Upper lobe of left lung (tissue), 6 donors: ENCODE data around the gene CENPQ. TPM values are rescaled to one million over a fixed set of nuclear protein-coding genes. Genes with fewer than 3 reads are reported as not detected.

ENCODE experiments used
- ATAC-seq, 2 donors: fragments of 200-7000 bp; cut with Tn5 transposase; one replicate each; pipeline ENCODE4 v1.9.1; 2022; ENCODE audit warnings: mild to moderate bottlenecking in 2 of 2, moderate library complexity in 2 of 2; ENCODE audit not compliant: low FRiP score in 2 of 2
- DNase-seq, 2 donors: peaks; one replicate each; pipeline ENCODE4 v3.0.0-alpha.2; 2019 to 2020
- H3K27ac ChIP-seq, 4 donors: fragments of 200-600 bp; sonication (generic); one replicate each; pipeline ENCODE4 v1.5.1; 2016 to 2019
- H3K27me3 ChIP-seq, 4 donors: fragments of 200-600 bp; sonication (generic); one replicate each; pipeline ENCODE4 v1.5.1; 2017 to 2019
- H3K36me3 ChIP-seq, 4 donors: fragments of 200-600 bp; sonication (generic); one replicate each; pipeline ENCODE4 v1.5.1; 2016 to 2019
- H3K4me1 ChIP-seq, 4 donors: fragments of 200-600 bp; sonication (generic); one replicate each; pipeline ENCODE4 v1.5.1; 2018 to 2019
- H3K4me3 ChIP-seq, 4 donors: fragments of 200-600 bp; sonication (generic); one replicate each; pipeline ENCODE4 v1.5.1; 2017 to 2019; ENCODE audit warnings: mild to moderate bottlenecking in 2 of 4, moderate library complexity in 1 of 4
- H3K9me3 ChIP-seq, 4 donors: fragments of 200-600 bp; sonication (generic); one replicate each; pipeline ENCODE4 v1.5.1; 2018 to 2019
- EP300 ChIP-seq, 4 donors: sonication (generic); formaldehyde crosslinking; IDR thresholded peaks; one replicate each; pipeline ENCODE4 v1.5.1; 2017; ENCODE audit warnings: antibody characterized with exemption in 4 of 4, control low read depth in 2 of 4
- POLR2A ChIP-seq, 4 donors: fragments of 450-650 bp; IDR thresholded peaks; one replicate each; pipeline ENCODE4 v1.5.1; 2016 to 2017; ENCODE audit warnings: antibody characterized with exemption in 4 of 4, mild to moderate bottlenecking in 2 of 4
- POLR2AphosphoS5 ChIP-seq, 2 donors: sonication (generic); formaldehyde crosslinking; IDR thresholded peaks; one replicate each; pipeline ENCODE4 v1.5.1; 2017; ENCODE audit warnings: antibody characterized with exemption in 2 of 2
- WGBS, 2 donors: methylation state at CpG; one replicate each; pipeline ENCODE4 v1.1.5; 2017 to 2018; 5-methylcytosine and 5-hydroxymethylcytosine counted together
- total RNA-seq, 6 donors: library from RNA; depleted of rRNA in 4 of 6; stranded (reverse); fragments of >200 nt in 4 of 6; gene quantifications; one replicate each; pipeline versions ENCODE4 v1.1.0 to v1.2.1, GENCODE V29; 2016 to 2021
- TF ChIP-seq, protein P1 (sequence below), 6 experiments: fragments of 450-650 bp in 4 of 6; fragments of 200-600 bp in 2 of 6; sonication (generic) in 2 of 6; IDR thresholded peaks; one replicate each; pipeline ENCODE4 v1.5.1; 2016 to 2019; ENCODE audit warnings: antibody characterized with exemption in 6 of 6
- donor health status: DM: no; HTN: no; CAD: no; lungs with moderate emphysema.
- donor health status: DM: no; HTN: yes; CAD: no; lungs with severe emphysema.

CENPQ gene
- total RNA-seq, 6 donors from 2014 or later, result 0.22 to 4.1 (median 3.6) TPM; not detected in 1

DNA sequence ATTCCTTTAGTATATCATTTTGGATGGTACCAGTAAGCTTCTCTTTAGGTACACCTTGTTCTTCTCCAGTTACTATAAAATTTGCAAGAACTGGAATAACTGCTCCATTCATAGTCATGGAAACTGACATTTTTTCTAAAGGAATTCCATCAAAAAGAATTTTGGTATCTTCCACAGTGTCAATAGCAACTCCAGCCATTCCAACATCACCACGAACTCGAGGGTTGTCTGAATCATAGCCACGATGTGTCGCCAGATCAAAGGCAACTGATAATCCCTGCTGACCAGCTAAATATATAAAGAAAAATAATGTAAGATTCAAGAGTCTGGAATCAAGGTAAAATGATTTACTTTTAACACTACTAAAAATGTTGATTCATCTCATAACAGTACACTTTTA is 5.4 kb upstream of the CENPQ start:
- DNase-seq, result no peak
- Histone ChIP-seq H3K27me3 (no peaks in the 10 kb centered on the region), H3K27ac (no peak overlapping the region), H3K4me1 (peaks cover 14 to 25% (median 19%) of the 10 kb centered on the region in 4 donors), H3K36me3 (peaks cover 0 to 62% (median 5%) of the 10 kb centered on the region in 4 donors), H3K4me3 (no peak overlapping the region), H3K9me3 (no peaks in the 10 kb centered on the region)
- 72 to 89% methylated on average over 4 of the region's 4 CpGs for WGBS, 2 donors
- TF ChIP-seq EP300 (IDR thresholded peaks at IDR 0.05) (no peak), POLR2A (IDR thresholded peaks at IDR 0.05) (no peak), POLR2AphosphoS5 (IDR thresholded peaks at IDR 0.05) (no peak)
- TF ChIP-seq, protein P1, sequence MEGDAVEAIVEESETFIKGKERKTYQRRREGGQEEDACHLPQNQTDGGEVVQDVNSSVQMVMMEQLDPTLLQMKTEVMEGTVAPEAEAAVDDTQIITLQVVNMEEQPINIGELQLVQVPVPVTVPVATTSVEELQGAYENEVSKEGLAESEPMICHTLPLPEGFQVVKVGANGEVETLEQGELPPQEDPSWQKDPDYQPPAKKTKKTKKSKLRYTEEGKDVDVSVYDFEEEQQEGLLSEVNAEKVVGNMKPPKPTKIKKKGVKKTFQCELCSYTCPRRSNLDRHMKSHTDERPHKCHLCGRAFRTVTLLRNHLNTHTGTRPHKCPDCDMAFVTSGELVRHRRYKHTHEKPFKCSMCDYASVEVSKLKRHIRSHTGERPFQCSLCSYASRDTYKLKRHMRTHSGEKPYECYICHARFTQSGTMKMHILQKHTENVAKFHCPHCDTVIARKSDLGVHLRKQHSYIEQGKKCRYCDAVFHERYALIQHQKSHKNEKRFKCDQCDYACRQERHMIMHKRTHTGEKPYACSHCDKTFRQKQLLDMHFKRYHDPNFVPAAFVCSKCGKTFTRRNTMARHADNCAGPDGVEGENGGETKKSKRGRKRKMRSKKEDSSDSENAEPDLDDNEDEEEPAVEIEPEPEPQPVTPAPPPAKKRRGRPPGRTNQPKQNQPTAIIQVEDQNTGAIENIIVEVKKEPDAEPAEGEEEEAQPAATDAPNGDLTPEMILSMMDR (IDR thresholded peaks at IDR 0.05), result no peak
- no peak for ATAC-seq

DNA sequence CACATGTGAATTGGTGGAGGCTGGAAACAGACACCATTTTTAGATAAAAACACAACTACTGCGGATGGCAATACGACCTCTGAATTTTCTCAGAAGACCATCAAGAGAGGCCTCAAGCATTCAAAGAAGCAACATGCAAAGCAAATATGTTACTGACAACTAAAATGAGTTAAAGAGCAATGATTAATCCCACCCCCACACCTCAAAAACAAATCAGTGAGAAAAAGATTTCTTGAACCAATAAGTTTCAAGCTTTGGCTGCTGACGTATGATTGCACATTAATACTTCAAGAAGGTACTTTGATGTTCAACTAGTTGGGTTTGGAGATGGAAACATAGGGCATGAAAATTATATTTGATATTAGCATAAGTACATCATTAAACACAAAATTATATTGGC is 1.1 kb upstream of the CENPQ start:
- TF ChIP-seq, protein P1 (IDR thresholded peaks at IDR 0.05), result no peak
- TF ChIP-seq POLR2A (IDR thresholded peaks at IDR 0.05), result no peak
- Histone ChIP-seq H3K27me3 (no peaks in the 10 kb centered on the region), H3K4me3 (peak overlapping the region in 3 of 4 donors; percentile 75 to 82 (median 75)), H3K4me1 (peaks cover 21 to 37% (median 29%) of the 10 kb centered on the region in 4 donors), H3K27ac (peak overlapping the region in 3 of 4 donors; percentile 89 to 90 (median 90)), H3K9me3 (no peaks in the 10 kb centered on the region), H3K36me3 (peaks cover 0 to 21% (median 1%) of the 10 kb centered on the region in 4 donors)
- WGBS, 2 donors, result 45 to 48% methylated on average over 3 of the region's 3 CpGs
- no peak for DNase-seq
- ATAC-seq, result no peak

DNA sequence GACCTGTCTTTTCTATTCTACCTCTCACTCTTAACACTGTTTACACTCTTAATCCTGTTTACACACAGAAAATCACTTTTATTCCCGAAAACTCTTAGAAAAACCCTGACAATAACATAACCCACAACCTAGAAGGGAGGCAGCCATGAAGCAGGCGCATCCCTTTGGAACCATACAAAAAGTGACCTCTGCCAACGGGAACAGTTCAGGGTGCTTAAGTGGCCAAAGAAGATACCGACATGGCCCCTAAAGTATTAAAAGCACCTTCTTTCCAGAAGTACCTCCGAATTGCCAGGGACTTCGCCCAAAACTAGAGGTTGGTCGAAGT is 607 bp upstream of the CENPQ start:
- Histone ChIP-seq H3K27ac (peak overlapping the region; percentile 85 to 90 (median 90)), H3K9me3 (no peaks in the 10 kb centered on the region), H3K27me3 (no peaks in the 10 kb centered on the region), H3K4me3 (peak overlapping the region; percentile 45 to 82 (median 75)), H3K36me3 (peaks cover 0 to 16% (median under 1%) of the 10 kb centered on the region in 4 donors), H3K4me1 (peaks cover 21 to 37% (median 29%) of the 10 kb centered on the region in 4 donors)
- 1% methylated on average over 7 of the region's 7 CpGs for WGBS, 2 donors
- no peak for DNase-seq
- peak; percentile 41 to 51 for ATAC-seq
- TF ChIP-seq POLR2A (IDR thresholded peaks at IDR 0.05) (no peak), POLR2AphosphoS5 (IDR thresholded peaks at IDR 0.05) (no peak), EP300 (IDR thresholded peaks at IDR 0.05) (no peak)
- TF ChIP-seq, protein P1 (IDR thresholded peaks at IDR 0.05), result no peak

DNA sequence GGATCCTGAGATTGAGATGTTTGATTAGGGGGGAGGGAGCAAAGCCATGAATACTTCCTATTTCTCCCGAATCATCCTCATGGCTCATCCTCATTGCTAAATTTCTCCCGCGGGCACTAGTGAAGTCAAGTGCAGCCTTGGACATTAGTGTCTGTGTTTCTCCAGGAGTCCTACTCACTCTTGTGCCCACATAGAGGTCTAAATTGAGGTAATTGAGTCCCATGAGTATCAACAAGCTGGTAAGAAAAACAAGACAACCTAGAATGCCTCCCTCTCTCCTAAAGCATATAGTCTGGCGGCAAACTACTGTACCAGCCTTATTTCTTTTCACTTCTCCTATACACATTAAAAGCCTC is 420 bp downstream of the CENPQ start:
- H3K27me3 ChIP-seq, result no peaks in the 10 kb centered on the region
- 0 to 2% methylated on average over 4 of the region's 4 CpGs for WGBS, 2 donors
- TF ChIP-seq, protein P1 (IDR thresholded peaks at IDR 0.05), result no peak
- TF ChIP-seq POLR2AphosphoS5 (IDR thresholded peaks at IDR 0.05) (no peak), EP300 (IDR thresholded peaks at IDR 0.05) (no peak), POLR2A (IDR thresholded peaks at IDR 0.05) (no peak)
- H3K4me1 ChIP-seq, result peaks cover 21 to 37% (median 29%) of the 10 kb centered on the region in 4 donors
- H3K36me3 ChIP-seq, result peaks cover 0 to 6% (median 0%) of the 10 kb centered on the region in 4 donors
- H3K4me3 ChIP-seq, result peak overlapping the region; percentile 45 to 82 (median 75)
- no peak for ATAC-seq
- no peak for DNase-seq
- H3K9me3 ChIP-seq, result no peaks in the 10 kb centered on the region
- peak overlapping the region; percentile 49 to 90 (median 88) for H3K27ac ChIP-seq

DNA sequence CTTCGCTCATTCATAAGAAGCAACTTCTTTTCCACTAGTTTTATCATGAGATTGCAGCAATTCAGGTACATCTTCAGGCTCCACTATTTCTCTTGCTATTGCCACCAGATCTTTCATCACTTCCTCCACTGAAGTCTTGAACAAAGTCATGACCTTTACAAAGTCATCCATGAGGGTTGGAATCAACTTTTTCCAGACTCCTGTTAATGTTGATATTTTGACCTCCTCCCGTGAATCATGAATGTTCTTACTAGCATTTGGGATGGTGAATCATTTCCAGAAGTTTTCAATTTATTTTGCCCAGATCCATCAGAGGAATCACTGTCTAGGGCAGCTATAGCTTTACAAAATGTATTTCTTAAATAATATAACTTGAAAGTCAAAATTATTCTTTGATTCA is 1.5 kb downstream of the CENPQ start:
- Histone ChIP-seq H3K4me3 (no peak overlapping the region), H3K27ac (no peak overlapping the region), H3K9me3 (no peaks in the 10 kb centered on the region), H3K36me3 (no peaks in the 10 kb centered on the region), H3K27me3 (no peaks in the 10 kb centered on the region), H3K4me1 (peaks cover 21 to 31% (median 29%) of the 10 kb centered on the region in 4 donors)
- DNase-seq (no peak), ATAC-seq (no peak)
- 97 to 98% methylated on average over 2 of the region's 2 CpGs for WGBS, 2 donors
- TF ChIP-seq EP300 (IDR thresholded peaks at IDR 0.05) (no peak), POLR2A (IDR thresholded peaks at IDR 0.05) (no peak), POLR2AphosphoS5 (IDR thresholded peaks at IDR 0.05) (no peak)
- TF ChIP-seq, protein P1 (IDR thresholded peaks at IDR 0.05), result no peak
